DLD1 (cell line): ENCODE measurements around the gene MAD1L1.

Source experiments
- in situ Hi-C: cut with HindIII; loops from 2 replicates; pipeline ENCODE4 v1.10.0; 2017; ENCODE audit warnings: low sequenced_read_pairs

The MAD1L1 gene

DNA sequence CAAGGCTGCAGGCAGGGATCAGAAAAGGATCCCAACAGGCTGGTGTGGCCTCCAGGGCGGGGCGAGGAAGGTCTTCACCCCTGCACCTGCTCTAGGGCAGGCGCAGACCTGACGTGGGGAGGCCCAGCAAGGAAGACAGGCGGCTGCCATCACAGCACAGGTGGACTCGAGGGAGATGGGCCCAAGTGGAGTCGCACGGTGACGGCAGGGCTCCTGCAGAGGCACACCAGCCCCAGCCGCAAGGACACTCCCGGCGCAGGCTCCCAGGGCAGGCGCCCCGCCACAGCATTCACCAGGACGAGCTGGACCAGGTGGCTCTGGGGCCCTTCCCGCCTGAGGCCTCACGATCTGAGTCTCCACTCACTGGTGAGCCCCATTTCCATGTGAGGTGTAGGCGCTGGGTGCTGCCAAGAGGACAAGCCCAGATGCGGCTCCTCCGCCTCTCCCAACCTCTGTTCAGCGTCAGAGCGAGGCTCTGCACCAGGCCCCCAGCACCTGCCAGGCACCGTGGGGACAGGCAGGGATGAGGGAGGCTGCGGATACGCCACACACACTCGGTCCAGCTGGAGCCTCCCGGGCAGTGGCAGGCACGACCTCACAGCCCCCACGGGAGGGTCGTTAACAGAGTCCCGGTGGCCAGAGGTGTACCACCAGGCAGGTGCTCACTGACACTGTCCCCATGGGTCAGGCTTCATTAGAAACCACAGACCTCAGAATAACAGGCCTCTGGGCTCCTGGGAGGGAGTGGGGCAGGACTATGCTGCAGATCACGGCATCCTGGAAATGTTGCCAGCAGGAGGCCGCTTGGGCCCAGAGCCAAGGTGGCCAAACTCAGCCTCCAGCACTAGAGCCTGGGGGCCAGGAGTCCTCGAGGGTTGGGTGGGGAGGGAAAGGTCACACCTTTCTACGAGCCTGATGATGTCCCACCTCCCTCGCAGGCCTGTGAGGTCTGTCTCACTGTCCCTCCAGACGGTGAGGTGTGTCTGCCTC lies 111.6 kb downstream of the MAD1L1 start:
- in situ Hi-C loops: no loop called here

DNA sequence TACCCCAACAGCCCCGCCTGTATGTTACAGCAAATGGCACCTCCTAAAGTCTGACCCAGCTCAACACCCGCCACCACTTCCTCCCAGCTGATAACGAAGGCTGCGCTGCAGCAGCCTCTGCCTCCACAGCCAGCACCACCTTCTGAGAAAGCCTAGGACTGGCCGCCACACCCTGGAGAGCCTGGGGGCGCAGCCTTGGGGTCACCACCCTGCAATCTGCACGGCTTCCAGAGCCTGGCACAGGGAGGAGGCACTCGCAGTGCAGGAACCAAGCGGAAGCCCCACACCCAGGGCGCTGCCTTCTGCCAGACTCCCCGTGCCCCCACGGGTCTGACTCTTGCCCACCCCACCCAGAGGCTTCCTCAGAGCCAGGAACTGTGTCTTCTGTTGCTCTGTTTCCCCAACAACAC lies 112.5 kb downstream of the MAD1L1 start:
- in situ Hi-C loops: no loop called here

DNA sequence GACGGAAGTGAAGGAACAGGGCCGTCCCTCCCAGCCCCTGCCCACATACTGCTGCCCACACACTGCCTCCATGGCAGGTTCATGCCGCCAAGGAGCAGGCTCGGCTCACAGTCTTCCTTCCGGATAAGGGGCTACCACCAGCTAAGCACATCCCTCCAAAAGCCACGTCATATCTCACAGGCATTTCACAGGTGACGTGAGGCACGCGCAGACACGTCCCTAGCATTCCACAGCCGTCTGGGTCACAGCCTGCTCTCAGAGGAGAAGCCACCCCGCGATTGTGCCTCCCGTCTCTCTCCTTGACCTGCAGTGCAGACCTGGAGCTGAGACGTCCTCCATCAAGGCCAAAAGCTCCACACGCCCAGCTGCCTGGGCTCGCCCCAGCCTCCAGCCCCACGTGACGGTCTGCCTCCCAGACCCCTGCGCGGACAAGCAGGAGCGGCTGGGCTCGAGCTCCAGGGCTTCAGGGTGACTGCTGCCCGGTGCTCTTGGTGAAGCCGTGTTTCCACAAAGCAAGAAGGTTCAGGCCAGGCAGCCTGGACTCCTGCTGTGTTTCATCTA lies 114.0 kb downstream of the MAD1L1 start:
- in situ Hi-C loops: no loop called here

DNA sequence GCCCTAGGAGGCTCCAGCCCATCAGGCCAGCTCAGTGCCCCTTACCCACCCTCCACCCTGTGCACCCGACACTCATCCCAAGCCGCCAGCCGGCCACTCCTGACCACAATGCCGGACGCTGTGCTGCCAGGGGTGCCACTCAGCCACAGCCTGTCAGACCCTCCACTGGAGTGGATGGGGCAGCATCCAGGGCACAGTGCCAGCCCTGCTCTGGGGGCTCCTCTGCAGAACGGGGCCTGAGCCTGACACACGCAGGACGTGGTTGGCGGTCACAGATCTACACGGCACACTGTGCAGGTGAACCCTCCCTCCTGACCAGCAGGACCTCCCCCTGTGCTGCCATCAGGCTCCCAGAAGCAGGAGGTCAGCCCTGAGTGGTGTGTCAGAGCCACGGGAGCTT lies 114.7 kb downstream of the MAD1L1 start:
- in situ Hi-C loops: no loop called here

DNA sequence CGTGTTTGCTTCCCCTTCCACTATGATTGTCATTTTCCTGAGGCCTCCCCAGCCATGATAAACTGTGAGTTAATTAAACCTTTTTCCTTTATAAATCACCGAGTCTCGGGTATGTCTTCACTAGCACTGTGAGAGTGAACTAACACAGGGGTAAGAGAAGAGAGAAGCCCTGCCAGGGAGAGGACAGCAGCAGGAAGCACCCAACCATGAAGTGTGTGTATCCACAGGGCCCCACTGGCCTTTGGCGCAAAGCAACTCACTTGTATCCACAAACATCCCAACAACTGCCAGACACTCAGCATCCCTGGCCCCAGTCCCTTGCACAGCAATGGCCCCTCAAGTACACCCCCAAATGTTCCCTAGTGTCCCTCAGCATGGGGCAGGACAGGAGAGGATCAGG lies 115.1 kb downstream of the MAD1L1 start:
- in situ Hi-C loops: no loop called here

DNA sequence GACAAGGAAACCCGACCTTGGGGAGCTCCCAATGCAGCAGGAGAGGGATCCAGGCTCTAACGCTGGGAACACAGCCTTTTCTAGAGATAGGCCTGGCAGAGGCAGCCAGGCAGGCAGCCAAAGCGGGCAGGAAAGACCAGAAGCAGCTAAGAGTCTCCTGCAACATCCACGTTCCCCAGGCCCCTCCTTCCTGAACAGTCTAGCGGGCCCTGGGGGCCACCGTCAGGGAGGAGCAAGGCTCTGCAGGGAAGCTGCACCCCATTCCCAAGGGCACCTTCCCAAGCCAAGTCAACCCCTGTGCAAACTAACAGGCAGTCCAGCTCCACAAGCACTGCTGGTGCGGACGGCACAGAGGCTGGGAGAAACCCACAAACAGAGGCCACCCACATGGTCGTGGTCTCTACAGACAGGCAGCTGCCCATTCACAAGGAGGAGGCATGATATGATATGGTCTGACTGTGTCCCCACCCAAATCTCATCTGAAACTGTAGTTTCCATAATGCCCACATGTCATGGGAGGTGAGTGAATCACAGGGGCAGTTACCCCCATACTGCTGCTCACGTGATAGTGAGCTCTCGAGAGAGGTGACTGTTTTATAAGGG lies 115.7 kb downstream of the MAD1L1 start:
- in situ Hi-C loops: no loop called here

DNA sequence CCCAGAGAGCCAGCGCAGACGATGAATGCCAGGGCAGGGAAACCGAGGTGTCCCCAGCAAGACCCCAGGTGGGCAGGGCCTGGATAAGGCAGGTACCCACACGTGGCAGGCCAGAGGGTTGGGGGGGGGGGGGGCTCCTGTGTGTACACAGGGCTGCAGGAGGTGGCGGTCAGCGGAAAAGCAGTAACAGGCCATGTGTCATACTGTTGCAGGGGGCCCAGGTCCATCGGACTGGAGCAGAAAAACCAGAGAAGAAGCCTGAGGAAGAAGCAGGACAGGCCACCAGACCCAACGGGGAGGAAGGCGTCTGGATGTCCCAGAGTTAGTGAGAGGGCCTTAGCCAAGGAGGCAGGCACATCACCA lies 116.3 kb downstream of the MAD1L1 start:
- in situ Hi-C loops: no loop called here

DNA sequence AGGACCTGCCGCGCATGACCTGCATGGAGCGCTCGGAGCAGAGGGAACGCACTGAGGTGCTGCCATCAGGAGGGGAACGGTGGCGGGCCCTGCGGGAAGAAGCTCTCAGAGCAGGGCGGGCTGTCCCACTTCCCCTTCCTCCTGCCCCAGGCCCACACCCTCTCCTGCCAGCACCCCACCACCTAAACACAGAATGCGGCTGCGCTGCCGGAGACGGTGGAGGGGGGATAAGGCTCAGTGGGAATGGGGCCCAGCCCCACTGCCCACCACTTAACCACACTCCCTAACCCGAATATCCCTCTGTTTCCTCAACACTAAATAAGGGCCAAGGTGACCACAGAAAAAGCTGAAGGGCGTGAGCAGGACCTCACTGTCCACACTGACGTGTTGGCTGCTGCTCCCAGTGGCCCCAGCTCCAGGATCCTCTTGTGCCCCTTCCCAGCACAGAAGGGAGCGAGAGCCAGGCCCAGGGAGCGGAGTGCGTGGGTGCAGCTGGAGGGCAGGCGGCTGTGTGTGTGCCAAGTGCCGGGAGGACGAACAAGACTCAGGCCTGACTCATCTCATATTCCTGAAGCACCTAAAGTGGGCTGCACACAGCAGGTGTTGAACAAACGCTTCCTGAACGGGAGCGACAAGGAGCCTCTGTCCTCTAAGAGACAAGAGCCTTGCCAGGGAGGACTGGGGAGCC lies 116.8 kb downstream of the MAD1L1 start:
- in situ Hi-C loops: no loop called here

DNA sequence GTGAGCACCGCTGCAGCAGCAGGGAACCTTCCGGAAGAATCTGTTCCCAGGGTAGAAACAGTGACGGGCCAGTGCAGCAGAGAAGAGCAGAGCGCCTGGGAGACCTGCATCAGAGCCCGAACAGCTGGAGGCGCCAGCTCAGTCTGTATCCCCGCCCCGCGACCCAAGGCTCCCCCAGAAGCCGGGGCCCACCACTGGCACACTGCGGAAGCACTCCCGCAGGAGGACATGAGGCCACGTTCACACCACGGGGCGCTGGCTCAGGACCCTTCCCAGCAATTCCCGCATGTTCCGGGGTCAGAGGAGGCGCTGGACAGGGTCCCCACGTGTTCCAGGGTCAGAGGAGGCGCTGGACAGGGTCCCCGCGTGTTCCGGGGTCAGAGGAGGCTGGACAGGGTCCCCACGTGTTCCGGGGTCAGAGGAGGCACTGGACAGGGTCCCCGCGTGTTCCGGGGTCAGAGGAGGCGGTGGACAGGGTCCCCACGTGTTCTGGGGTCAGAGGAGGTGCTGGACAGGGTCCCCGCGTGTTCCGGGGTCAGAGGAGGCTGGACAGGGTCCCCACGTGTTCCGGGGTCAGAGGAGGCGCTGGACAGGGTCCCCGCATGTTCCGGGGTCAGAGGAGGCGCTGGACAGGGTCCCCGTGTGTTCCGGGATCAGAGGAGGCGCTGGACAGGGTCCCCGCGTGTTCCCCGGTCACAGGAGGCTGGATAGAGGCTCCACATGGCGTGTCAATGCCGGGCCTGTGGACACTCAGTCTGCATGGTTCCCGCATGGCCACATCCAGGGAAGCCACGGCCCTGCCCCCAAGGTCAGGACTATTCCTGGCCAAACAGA lies 117.6 kb downstream of the MAD1L1 start:
- in situ Hi-C loops: no loop called here

DNA sequence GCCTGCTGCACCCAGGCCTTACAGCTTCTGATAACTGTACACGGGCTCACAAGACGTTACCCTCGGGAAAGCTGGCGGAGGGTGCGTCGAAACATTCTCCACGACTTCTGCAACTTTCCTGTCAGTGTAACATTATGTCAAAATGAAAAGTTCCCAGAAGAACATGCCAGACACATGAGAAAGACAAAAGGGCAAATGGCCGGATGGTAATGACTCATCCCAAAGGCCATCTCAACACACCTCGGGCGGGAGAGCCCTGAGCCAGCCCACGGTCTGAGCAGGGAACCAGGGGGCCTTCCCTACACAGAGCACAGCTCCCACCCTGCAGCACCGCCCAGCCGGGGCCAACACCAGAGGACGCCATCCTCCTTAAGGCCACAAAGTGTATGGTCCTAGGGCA lies 118.7 kb downstream of the MAD1L1 start:
- in situ Hi-C loops: no loop called here

DNA sequence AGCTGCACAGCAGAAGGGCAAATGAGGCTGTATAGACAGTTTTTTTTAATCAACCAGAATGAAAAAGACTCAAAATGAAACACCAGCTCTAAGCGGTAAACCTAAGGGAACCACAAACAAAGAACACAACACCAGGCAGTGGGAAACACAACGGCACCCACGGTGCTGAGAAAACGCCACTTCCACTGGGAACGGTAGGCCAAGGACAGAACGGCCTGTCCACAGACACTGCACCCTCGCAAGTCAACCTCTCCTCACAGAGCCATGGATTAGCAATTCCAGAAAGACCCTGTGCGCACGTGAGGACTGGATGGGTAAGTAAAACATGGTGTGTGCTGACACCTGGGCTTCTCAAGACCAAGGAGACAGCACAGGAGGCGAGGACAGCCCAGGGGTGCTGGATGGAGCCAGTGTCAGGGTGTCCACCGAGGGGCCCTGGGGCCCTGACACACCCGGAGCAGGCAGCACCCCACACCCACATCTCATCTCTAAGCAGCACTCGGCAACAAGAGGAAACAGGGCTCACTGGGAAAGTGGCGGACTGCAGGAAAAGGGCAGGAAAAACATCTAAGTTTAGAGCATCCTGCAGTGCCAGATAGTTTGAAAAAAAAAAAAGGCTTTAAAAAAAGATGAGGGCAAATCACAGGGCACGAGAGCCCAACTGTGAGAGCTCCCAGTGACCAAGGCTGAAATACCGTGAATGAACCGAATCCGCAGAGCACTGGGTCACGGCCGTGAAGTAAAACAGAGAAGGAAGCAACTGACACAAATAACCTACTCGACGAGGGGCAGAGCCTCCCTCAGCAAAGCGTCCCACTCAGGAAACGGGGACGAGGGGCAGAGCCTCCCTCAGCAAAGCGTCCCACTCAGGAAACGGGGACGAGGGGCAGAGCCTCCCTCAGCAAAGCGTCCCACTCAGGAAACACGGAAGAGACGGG lies 120.2 kb downstream of the MAD1L1 start:
- in situ Hi-C loops: no loop called here

DNA sequence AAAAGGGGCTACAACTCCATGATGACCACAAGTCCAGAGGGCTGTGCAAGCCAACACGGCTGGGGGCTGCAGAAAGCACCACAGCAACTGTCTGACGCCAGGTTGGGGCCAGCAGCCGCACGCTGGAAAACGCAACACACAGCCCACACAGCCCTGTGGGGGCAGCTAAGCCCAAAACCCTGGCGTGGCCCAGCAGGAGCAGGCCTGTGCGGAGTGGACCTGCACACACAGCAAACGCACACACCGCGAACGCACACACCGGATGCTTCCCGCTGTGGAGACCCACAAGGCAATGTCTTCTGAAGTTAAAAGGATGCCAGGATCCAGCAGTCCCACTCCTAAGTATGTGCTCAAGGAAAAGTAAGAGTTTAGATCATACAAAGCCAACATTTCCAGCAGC lies 121.2 kb downstream of the MAD1L1 start:
- in situ Hi-C loops: no loop called here

DNA sequence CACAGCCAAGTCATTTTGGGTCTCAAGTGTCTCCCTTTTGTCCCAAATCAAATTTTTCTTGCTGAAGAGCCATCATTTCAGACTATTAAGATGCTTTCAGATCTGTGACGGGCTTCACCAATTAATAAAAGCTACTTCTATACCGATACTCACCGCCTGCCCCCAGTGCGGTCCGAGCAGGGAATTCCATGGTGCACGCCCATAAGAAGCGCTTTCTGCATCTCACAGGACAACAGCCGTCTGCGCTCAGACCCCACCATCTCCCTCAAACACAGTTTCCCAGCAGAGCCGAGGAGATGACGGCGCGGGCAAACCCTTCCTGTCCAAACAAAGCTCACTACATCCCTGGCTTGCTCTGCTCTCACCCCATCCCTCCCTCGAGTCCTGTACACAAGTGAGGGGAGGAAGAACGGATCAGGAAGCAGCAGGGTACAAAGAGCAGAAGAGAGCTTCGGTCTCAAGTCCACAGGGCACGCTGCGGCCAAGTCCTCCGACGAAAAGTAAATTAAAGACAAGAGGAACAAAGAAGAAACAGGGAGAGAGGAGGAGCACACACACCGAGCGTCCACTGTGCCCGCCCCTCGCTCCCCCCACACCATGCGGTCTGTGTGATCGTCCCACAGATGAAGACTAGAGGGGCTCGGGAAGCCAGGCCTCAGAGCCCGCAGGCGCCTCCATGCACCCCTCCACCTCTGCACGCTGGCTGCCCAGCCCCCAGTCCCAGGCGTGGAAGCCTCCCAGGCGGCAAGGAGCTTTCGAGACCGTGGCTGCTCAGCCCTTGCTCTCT lies 121.9 kb downstream of the MAD1L1 start:
- in situ Hi-C loops: no loop called here

DNA sequence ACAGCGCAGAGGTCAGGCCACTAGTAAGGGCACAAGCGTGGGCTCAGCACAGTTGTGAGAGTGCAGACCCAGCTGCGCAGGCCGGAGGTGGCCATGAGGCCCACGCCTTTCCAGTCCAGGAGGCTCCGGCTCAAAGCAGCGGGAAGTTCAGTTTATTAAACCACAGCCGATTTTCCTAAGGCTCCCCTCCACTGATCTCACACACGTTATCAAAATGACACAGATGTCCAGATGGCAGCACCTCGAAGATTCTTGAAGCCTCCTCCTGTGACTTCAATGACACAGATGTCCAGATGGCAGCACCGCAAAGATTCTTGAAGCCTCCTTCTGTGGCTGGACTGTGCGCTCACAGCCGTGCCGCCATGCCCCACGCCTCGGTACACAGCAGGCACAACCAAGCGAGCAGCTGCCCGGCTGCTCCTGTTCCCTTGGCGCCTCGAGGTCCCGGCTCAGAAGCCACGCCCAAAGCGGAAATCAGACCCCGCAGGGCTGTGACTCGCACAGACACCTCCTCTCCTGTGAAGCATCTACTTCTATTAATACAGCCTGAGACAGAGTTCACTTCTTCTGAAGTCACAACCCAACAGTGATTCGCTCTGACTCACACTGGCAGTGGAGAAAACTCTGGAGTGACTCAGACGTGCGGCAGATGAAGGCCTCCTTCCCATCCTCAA lies 122.7 kb downstream of the MAD1L1 start:
- in situ Hi-C loops: no loop called here

DNA sequence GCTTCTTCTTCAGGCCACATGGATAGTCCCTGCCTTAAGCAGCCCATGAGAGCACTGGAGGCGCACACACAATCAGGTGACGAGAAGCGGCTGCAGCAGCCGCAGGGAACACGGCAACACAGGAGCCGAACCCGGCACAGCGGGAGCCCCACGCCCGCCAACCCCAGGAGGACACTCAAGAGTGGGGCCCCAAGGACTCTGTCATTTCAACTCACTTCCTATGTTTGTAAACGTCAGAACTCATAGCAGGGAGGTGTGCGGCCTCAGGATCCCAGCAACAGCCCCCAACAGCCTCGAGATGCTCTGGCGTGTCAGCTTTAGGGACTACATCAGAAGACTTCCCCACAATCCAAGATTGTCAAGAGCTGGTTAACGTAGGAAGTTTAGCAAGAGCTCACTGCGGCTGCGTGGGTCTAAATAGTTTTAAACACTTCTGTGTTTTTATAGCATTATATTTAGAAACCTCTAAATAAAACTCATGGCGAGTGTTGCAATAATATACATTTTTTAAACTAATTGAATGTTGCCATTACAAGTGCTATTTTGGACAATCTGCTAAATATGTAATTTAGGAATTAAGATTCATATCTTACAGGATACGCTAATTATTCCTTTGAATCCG lies 123.4 kb downstream of the MAD1L1 start:
- in situ Hi-C loops: no loop called here

DNA sequence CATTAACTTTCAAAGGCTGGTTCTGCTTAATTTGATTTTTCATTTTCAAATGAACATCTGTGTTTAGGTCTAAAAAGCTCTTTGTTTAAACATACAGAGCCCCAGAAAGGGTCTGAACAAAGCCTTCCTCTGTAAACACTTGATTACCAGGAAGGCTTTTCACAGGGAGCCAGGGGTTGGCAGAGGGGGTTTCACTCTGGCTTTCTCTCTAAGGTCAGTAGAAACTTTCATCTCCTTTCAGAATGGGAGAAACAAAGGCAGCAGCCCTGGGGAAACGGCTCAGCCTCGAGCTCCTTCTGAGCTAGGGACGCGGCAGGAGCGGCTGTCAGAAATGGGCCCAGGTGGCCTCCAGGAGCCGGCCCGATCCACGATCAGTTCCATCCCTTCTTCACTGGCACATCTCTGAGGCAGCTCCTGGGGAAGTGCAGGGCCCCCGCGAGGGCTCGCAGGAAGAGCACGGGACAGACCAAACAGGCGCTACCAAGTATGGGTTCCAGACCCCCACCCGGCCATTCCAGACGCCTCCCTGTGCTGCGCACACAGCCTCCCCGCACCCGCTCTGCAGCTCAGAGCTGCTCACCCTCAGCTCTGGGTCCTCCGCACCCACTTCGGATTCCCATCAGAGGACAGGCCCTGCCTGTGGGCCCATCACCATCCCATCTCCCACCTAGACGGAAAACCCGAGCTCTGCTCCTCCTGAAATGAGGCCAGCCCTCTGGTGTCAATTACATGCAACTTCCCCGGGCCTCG lies 124.1 kb downstream of the MAD1L1 start:
- in situ Hi-C loops: no loop called here

DNA sequence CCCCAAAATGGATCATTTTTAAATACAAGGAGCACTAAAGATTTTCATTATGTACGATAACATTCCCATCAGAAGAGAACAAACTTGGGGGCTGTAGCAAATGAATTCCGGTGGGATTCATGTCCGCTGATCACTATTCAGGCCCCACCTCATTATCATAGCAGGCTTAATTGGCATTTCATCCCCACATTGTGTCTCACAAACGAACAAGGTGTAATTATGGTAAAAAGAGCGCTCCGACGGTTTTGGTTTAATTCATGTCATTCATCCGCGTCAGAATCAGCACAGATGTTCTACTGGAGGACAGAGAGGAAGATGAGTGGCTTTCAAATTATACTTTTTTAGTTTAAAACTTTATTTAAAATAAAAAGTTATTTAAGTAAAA lies 124.7 kb downstream of the MAD1L1 start:
- in situ Hi-C loops: no loop called here
